GM18520 (cell line): ENCODE measurements around the gene PAPLN.
A peak's percentile ranks its signal among the peaks of the same experiment; 100 is the strongest.
"Not testable (repeated sequence)": the region's sequence is repeated elsewhere in the genome, so short reads cannot be mapped to it uniquely, and the experiment has no call there.

ENCODE experiments used
- ATAC-seq: cut with Tn5 transposase; IDR thresholded peaks from one replicate; pipeline ENCODE4 v1.9.1; 2021; ENCODE audit not compliant: unreplicated experiment

The PAPLN gene, protein sequence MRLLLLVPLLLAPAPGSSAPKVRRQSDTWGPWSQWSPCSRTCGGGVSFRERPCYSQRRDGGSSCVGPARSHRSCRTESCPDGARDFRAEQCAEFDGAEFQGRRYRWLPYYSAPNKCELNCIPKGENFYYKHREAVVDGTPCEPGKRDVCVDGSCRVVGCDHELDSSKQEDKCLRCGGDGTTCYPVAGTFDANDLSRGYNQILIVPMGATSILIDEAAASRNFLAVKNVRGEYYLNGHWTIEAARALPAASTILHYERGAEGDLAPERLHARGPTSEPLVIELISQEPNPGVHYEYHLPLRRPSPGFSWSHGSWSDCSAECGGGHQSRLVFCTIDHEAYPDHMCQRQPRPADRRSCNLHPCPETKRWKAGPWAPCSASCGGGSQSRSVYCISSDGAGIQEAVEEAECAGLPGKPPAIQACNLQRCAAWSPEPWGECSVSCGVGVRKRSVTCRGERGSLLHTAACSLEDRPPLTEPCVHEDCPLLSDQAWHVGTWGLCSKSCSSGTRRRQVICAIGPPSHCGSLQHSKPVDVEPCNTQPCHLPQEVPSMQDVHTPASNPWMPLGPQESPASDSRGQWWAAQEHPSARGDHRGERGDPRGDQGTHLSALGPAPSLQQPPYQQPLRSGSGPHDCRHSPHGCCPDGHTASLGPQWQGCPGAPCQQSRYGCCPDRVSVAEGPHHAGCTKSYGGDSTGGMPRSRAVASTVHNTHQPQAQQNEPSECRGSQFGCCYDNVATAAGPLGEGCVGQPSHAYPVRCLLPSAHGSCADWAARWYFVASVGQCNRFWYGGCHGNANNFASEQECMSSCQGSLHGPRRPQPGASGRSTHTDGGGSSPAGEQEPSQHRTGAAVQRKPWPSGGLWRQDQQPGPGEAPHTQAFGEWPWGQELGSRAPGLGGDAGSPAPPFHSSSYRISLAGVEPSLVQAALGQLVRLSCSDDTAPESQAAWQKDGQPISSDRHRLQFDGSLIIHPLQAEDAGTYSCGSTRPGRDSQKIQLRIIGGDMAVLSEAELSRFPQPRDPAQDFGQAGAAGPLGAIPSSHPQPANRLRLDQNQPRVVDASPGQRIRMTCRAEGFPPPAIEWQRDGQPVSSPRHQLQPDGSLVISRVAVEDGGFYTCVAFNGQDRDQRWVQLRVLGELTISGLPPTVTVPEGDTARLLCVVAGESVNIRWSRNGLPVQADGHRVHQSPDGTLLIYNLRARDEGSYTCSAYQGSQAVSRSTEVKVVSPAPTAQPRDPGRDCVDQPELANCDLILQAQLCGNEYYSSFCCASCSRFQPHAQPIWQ

DNA sequence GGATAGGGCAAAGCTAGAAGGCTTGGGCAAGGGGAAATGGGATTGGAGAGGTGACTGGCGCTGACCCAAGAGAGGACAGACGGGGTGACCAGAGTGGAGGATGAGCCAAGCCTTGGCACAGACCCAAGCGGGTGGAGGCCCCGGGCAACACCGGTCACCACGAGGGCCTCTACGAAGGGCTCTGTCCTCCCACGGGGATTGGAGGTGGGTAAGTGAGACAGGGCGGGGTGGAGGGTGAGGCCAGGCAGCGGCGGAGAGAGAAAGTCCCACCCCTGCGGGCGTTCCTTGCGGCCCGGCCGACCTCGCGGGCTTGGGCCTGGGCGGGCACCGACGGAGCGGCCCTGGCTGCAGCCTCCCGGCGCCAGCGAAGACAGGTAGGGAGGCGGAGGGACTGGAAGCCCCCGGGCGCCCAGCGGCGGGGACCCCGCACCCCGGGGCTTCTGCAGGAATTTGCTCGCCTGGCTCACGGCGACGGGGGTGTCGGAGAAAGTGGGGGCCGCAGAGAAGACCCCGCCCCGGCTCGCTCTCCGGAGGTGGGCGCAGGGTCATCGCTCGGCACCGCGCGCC is at the start of gene PAPLN:
Gene PAPLN (plus strand): TSS at position 288 of the 567 bp plus-strand sequence. CDS start 2,273 bp downstream, outside the sequence.
- ATAC-seq, result no peak

DNA sequence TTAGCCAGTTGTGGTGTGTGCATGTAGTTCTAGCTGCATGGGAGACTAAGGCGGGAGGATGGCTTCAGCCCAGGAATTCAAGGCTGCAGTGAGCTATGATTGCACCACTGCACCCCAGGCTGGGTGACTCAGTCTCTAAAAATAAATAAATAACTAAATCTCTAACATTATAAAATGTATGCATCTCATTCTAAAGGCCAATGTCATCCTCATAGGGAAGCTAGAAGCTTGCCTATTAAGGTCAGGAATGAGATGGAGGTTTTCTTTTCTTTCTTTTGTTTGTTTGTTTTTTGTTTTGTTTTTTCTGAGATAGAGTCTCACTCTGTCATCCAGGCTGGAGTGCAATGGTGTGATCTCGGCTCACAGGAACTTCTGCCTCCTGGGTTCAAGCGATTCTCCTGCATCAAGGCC is 48.8 kb upstream of the PAPLN start:
- no peak for ATAC-seq

GRCh38 chr14:73189651-73190050 is 47.7 kb upstream of the PAPLN start:
- no peak for ATAC-seq

- ATAC-seq, result no peak
Measured at GRCh38 chr14:73191441-73191840, 45.9 kb upstream of the PAPLN start.

- not testable (repeated sequence) for ATAC-seq
Measured at GRCh38 chr14:73194306-73194705, 43.0 kb upstream of the PAPLN start.

DNA sequence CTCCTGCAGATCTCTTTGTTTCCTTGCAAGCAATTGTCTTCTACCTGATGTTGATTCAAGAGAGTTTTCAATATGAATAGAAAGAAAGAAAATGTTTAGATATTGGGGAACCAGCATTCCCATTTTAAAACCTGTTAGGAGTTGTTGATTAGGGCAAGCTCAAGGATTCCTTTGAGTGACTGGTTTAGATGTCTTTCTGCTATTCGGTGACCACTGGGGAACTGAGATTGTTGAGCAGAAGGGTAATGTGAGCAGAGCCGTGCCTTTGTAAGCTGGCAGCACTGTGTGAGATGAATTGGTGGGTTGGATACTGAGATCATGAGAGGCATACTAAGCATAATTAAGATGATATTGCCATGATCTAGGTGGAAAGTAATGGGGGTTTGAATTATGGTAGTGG is 39.1 kb upstream of the PAPLN start:
- no peak for ATAC-seq

- no peak for ATAC-seq
Measured at GRCh38 chr14:73203527-73203926, 33.8 kb upstream of the PAPLN start.

GRCh38 chr14:73207615-73208014 is 29.7 kb upstream of the PAPLN start:
- ATAC-seq, result no peak

GRCh38 chr14:73208390-73208789 is 28.9 kb upstream of the PAPLN start:
- no peak for ATAC-seq

GRCh38 chr14:73208846-73209245 is 28.5 kb upstream of the PAPLN start:
- ATAC-seq, result no peak

DNA sequence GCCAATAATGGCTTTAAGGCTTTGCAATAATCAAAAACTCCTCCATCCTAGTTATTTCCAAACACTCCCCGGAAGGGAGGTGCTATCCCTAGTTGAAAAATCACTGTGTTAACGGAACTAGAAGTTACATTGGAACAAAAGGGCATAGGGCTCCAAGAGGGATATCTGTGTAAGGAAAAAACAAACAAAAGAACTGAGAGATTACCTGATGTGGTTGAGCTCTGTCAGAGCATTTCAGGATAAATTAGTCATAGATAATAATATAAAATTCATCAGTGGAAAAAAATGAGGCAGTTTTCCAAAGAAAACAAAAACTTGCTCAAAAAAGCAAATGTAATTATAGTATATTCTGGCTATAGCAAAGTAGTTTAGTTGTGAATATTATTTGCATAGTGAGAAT is 27.4 kb upstream of the PAPLN start:
- no peak for ATAC-seq

- no peak for ATAC-seq
Measured at GRCh38 chr14:73211251-73212040, 25.9 kb upstream of the PAPLN start.

DNA sequence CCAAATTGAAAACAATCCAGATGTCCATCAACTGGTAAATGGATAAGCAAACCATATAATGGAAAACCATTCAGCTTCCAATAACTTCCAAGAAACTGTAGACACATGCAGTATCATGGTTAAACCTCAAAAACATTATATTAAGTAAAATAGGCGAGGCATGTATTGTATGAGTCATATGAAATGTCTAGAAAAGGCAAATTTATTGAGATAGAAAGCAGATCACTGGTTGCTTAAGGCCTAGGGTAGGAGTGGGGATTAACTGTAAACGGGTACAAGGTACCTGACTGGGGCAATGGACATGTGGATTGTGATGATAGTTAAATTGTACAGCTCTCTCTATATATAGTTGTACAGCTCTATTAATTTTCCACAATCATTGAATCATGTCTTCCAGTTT is 21.3 kb upstream of the PAPLN start:
- no peak for ATAC-seq

DNA sequence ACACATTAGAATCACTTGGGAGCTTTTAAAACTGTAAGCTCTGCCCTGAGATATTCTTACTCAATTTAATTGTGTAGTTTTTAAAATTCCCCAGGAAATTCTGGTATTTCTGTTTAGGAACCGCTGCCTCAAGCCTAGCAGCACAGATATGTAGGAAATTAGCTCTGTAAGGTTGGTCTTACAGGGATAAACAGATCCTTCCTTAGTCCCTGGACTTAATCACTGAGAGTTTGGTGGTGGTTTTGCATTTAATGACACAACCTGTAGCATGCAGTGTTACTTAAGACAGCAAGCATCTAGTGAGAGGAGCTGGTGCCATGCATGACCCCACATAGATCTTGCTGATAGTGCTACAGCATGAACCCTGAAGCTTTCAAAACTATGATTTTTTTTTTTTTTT is 19.9 kb upstream of the PAPLN start:
- no peak for ATAC-seq

DNA sequence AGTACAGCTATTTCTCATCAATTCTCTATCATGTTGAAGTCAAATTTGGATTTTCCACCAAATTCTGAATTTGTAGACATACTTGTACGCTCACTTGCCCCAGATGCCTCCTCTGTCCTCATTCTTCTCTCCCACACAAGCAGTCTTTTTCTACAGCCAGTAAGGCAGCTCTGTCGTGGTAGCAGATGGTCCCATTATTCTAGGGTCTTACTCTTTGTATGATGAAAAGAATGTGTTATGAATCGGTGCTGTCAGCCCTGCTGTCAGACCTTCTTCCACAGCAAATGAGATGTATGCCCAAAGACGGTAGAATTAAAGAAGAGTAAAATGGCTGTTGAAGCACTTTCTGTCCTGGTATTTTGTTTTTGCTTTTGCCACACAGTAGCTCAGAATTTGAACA is 17.2 kb upstream of the PAPLN start:
- no peak for ATAC-seq

GRCh38 chr14:73220634-73221033 is 16.7 kb upstream of the PAPLN start:
- no peak for ATAC-seq

GRCh38 chr14:73221945-73222344 is 15.4 kb upstream of the PAPLN start:
- no peak for ATAC-seq

DNA sequence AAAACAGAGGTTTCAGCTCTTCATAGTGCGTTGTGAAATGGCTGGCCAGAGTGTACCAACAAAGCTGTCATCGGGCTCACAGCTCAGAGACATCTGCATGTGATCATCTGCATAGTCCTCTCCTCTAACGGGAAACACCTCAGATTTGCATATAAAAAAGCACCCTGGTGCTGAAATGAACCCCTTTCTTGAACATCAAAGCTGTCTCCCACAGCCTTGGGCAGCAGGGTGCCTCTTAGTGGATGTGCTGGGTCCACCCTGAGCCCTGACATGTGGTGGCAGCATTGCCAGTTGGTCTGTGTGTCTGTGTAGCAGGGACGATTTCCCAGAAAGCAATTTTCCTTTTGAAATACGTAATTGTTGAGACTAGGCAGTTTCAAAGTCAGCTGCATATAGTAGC is 14.3 kb upstream of the PAPLN start:
- peak; percentile 59 for ATAC-seq

DNA sequence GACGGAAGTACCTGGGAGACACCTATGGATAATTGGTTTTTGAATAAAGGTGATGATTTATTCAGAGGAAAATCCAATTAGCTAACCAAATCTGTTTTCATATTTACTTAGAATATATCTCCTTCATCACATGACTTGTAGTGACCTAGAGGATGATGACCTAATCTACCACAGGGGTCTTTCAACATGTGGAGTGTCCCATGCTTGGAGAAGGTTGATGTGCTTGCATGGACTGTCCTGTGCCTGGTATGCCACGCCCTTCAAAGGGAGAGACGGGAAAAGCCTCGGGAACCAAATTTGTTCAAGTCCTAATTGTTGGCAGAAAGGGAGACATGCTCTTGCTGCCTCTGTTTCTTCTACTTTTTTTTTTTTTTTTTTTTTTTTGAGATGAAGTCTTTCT is 11.8 kb upstream of the PAPLN start:
- ATAC-seq, result no peak
